ENCODE results near the gene KLHL40.

The KLHL40 gene

GRCh38 chr3:42685363-42685881 lies at the start of gene KLHL40:
KLHL40 (plus strand) TSS chr3:42685537; CDS start chr3:42685619, 82 bp downstream.
- Histone ChIP-seq H3K4me3 (peak within 1 kb of the TSS; percentile 55), H3K27ac (peak within 1 kb of the TSS; percentile 77 to 84)
- TF ChIP-seq CTCF (IDR thresholded peaks at IDR 0.05) = no peak
- no peak for DNase-seq (ENCODE audit: low spot score)

GRCh38 chr3:42637001-42637400 lies 48.3 kb upstream of the KLHL40 start:
- DNase-seq (ENCODE audit: low spot score) = no peak
- Histone ChIP-seq H3K4me3 (no peak overlapping the region), H3K27ac (no peak overlapping the region)
- no peak for TF ChIP-seq CTCF (IDR thresholded peaks at IDR 0.05)

- TF ChIP-seq CTCF (IDR thresholded peaks at IDR 0.05) = no peak
- H3K27ac ChIP-seq = no peak overlapping the region
- H3K4me3 ChIP-seq = no peak overlapping the region
- no peak for DNase-seq (ENCODE audit: low spot score)
These were observed 46.9 kb upstream of the KLHL40 start for GRCh38 chr3:42638339-42638842.

GRCh38 chr3:42639192-42639591 lies 46.1 kb upstream of the KLHL40 start:
- no peak overlapping the region for H3K4me3 ChIP-seq
- H3K27ac ChIP-seq = no peak overlapping the region
- TF ChIP-seq CTCF (IDR thresholded peaks at IDR 0.05) = no peak
- no peak for DNase-seq (ENCODE audit: low spot score)

GRCh38 chr3:42640129-42640528 lies 45.2 kb upstream of the KLHL40 start:
- TF ChIP-seq CTCF (IDR thresholded peaks at IDR 0.05) = no peak
- no peak overlapping the region for H3K4me3 ChIP-seq
- no peak overlapping the region for H3K27ac ChIP-seq
- no peak for DNase-seq (ENCODE audit: low spot score)

- TF ChIP-seq CTCF (IDR thresholded peaks at IDR 0.05) = no peak
- DNase-seq (ENCODE audit: low spot score) = no peak
- Histone ChIP-seq H3K4me3 (no peak overlapping the region), H3K27ac (no peak overlapping the region)
These were observed 44.5 kb upstream of the KLHL40 start for GRCh38 chr3:42640771-42641370.

- no peak for TF ChIP-seq CTCF (IDR thresholded peaks at IDR 0.05)
- no peak overlapping the region for H3K4me3 ChIP-seq
- no peak for DNase-seq (ENCODE audit: low spot score)
- no peak overlapping the region for H3K27ac ChIP-seq
These were observed 37.4 kb upstream of the KLHL40 start for GRCh38 chr3:42647821-42648459.
